ENCODE data around the gene SH2D3C.
"Not testable (repeated sequence)": the region's sequence is repeated elsewhere in the genome, so short reads cannot be mapped to it uniquely, and the experiment has no call there.

SH2D3C gene

GRCh38 chr9:127765418-127765817, 13.0 kb downstream of the SH2D3C start:
- no peak for DNase-seq

GRCh38 chr9:127763918-127764384, 14.5 kb downstream of the SH2D3C start:
- peak; percentile 43 for DNase-seq

- no peak for DNase-seq
These were observed 16.3 kb downstream of the SH2D3C start for GRCh38 chr9:127762111-127762676.

- no peak for DNase-seq
These were observed 16.9 kb downstream of the SH2D3C start for GRCh38 chr9:127761491-127761956.

- DNase-seq = no peak
These were observed 17.4 kb downstream of the SH2D3C start for GRCh38 chr9:127761061-127761460.

- no peak for DNase-seq
These were observed 19.6 kb downstream of the SH2D3C start for GRCh38 chr9:127758843-127759242.

- not testable (repeated sequence) for DNase-seq
These were observed 21.7 kb downstream of the SH2D3C start for GRCh38 chr9:127756776-127757175.

- no peak for DNase-seq
These were observed 22.2 kb downstream of the SH2D3C start for GRCh38 chr9:127756233-127756632.

GRCh38 chr9:127755061-127756060, 23.1 kb downstream of the SH2D3C start:
- DNase-seq = peak; percentile 69

- DNase-seq = peak; percentile 53
These were observed 24.1 kb downstream of the SH2D3C start for GRCh38 chr9:127754099-127755060.

- DNase-seq = no peak
These were observed 24.8 kb downstream of the SH2D3C start for GRCh38 chr9:127753622-127754021.

GRCh38 chr9:127753148-127753547, 25.3 kb downstream of the SH2D3C start:
- DNase-seq = no peak

- DNase-seq = no peak
These were observed 27.0 kb downstream of the SH2D3C start for GRCh38 chr9:127751269-127752054.

- DNase-seq = no peak
These were observed 29.2 kb downstream of the SH2D3C start for GRCh38 chr9:127749090-127749787.

- peak; percentile 14 for DNase-seq
These were observed 31.4 kb downstream of the SH2D3C start for GRCh38 chr9:127746959-127747569.

- no peak for DNase-seq
These were observed 33.9 kb downstream of the SH2D3C start for GRCh38 chr9:127744398-127745110.

GRCh38 chr9:127742435-127743088, 35.9 kb downstream of the SH2D3C start:
- peak; percentile 98 for DNase-seq

- peak; percentile 76 for DNase-seq
These were observed 36.5 kb downstream of the SH2D3C start for GRCh38 chr9:127741831-127742434.

Data from NCI-H82 (cell line).